MM.1S (cell line): ENCODE measurements around the gene TARDBP.

Experiments used
- DNase-seq: peaks from one replicate; pipeline ENCODE4 v3.0.0-alpha.2; 2015
- H2AFZ ChIP-seq: fragments of 300-600 bp; sonication (generic); 2 replicates; pipeline ENCODE4 v1.6.0; 2016; ENCODE audit warnings: antibody characterized with exemption, low read length
- H3F3A ChIP-seq: fragments of 300-600 bp; sonication (generic); 2 replicates; pipeline ENCODE4 v1.6.1; 2016; ENCODE audit warnings: mild to moderate bottlenecking, antibody characterized with exemption, low read length, moderate library complexity, mixed read lengths; ENCODE audit not compliant: insufficient read depth
- H3K27ac ChIP-seq: fragments of 300-600 bp; sonication (generic); 2 replicates; pipeline ENCODE4 v1.5.1; 2016; ENCODE audit warnings: mild to moderate bottlenecking, low read length
- H3K27me3 ChIP-seq: fragments of 300-600 bp; sonication (generic); replicated peaks from 2 replicates; pipeline ENCODE4 v1.6.0; 2016; ENCODE audit warnings: low read length; ENCODE audit not compliant: insufficient read depth
- H3K36me3 ChIP-seq: fragments of 300-600 bp; sonication (generic); replicated peaks from 2 replicates; pipeline ENCODE4 v1.6.1; 2016; ENCODE audit warnings: mild to moderate bottlenecking, low read length, mixed read lengths; ENCODE audit not compliant: insufficient read depth
- H3K4me1 ChIP-seq: fragments of 300-600 bp; sonication (generic); 2 replicates; pipeline ENCODE4 v1.6.1; 2016; ENCODE audit warnings: low read length, mixed read lengths
- H3K4me2 ChIP-seq: fragments of 300-600 bp; sonication (generic); 2 replicates; pipeline ENCODE4 v1.6.0; 2016; ENCODE audit warnings: low read depth, low read length
- H3K4me3 ChIP-seq: fragments of 300-600 bp; sonication (generic); 2 replicates; pipeline ENCODE4 v1.5.1; 2016; ENCODE audit warnings: low read length, mixed read lengths
- H3K79me2 ChIP-seq: fragments of 300-600 bp; sonication (generic); 2 replicates; pipeline ENCODE4 v1.6.1; 2016; ENCODE audit warnings: mixed run types, low read length, mixed read lengths
- H3K9ac ChIP-seq: fragments of 300-600 bp; sonication (generic); 2 replicates; pipeline ENCODE4 v1.6.1; 2016; ENCODE audit warnings: low read length, mixed read lengths
- H3K9me2 ChIP-seq: fragments of 300-600 bp; sonication (generic); replicated peaks from 2 replicates; pipeline ENCODE4 v1.6.1; 2016; ENCODE audit warnings: mild to moderate bottlenecking, low read length, mixed read lengths; ENCODE audit not compliant: insufficient read depth
- H3K9me3 ChIP-seq: fragments of 300-600 bp; sonication (generic); replicated peaks from 2 replicates; pipeline ENCODE4 v1.6.1; 2016; ENCODE audit warnings: mild to moderate bottlenecking, low read length, mixed read lengths; ENCODE audit not compliant: insufficient read depth
- H4K20me1 ChIP-seq: fragments of 300-600 bp; sonication (generic); 2 replicates; pipeline ENCODE4 v1.6.1; 2016; ENCODE audit warnings: mild to moderate bottlenecking, low read length, moderate library complexity, mixed read lengths; ENCODE audit not compliant: insufficient read depth
- EZH2 ChIP-seq: fragments of 300-600 bp; sonication (generic); optimal IDR thresholded peaks from 2 replicates; pipeline ENCODE3; 2017; ENCODE audit warnings: low read depth, mild to moderate bottlenecking, antibody characterized with exemption, low read length, mixed read lengths
- EZH2phosphoT487 ChIP-seq: fragments of 300-600 bp; sonication (generic); IDR thresholded peaks from 2 replicates; pipeline ENCODE4 v1.6.1; 2018; ENCODE audit warnings: antibody characterized with exemption, low read length
- TF ChIP-seq, protein P1 (sequence below): fragments of 300-600 bp; sonication (generic); IDR thresholded peaks from 2 replicates; pipeline ENCODE4 v1.5.1; 2016; ENCODE audit warnings: antibody characterized with exemption, low read length, mixed read lengths

TARDBP gene

DNA sequence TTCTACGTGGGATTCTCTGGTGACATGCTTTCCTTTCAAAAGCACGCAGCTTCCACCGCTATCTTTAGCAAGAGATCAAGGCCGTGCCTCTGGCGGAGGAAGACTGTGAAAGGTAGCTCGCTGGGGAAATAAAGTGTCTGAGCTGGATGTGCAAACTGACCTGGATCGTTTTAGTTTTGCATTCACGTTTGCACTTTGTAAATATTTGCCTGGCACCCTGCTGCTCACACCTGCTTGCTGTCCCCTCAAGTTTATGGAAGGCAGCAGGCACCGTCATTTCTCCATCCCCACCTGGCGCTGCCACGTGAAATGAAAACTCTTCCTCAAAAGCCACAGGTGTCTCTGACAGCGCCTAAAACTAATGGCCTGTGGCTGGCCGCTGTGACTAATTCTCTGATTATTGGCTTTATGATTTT, 44.0 kb upstream of the TARDBP start:
- Histone ChIP-seq H3F3A (no peaks in the 10 kb centered on the region), H3K36me3 (no peaks in the 10 kb centered on the region), H3K79me2 (no peaks in the 10 kb centered on the region), H3K27me3 (peaks cover 2% of the 10 kb centered on the region; the same call in 1 of the 2 replicates), H3K4me3 (peak overlapping the region; percentile 45), H3K9ac (no peak overlapping the region), H3K4me2 (peak overlapping the region; percentile 60), H3K9me3 (no peaks in the 10 kb centered on the region), H3K27ac (no peak overlapping the region), H3K4me1 (peaks cover 17% of the 10 kb centered on the region), H4K20me1 (no peaks in the 10 kb centered on the region), H2AFZ (peak overlapping the region; percentile 33; the same call in 1 of the 2 replicates), H3K9me2 (no peaks in the 10 kb centered on the region)
- DNase-seq: peak; percentile 38
- TF ChIP-seq, protein P1, sequence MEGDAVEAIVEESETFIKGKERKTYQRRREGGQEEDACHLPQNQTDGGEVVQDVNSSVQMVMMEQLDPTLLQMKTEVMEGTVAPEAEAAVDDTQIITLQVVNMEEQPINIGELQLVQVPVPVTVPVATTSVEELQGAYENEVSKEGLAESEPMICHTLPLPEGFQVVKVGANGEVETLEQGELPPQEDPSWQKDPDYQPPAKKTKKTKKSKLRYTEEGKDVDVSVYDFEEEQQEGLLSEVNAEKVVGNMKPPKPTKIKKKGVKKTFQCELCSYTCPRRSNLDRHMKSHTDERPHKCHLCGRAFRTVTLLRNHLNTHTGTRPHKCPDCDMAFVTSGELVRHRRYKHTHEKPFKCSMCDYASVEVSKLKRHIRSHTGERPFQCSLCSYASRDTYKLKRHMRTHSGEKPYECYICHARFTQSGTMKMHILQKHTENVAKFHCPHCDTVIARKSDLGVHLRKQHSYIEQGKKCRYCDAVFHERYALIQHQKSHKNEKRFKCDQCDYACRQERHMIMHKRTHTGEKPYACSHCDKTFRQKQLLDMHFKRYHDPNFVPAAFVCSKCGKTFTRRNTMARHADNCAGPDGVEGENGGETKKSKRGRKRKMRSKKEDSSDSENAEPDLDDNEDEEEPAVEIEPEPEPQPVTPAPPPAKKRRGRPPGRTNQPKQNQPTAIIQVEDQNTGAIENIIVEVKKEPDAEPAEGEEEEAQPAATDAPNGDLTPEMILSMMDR: no peak
- TF ChIP-seq EZH2 (no peak), EZH2phosphoT487 (no peak)

DNA sequence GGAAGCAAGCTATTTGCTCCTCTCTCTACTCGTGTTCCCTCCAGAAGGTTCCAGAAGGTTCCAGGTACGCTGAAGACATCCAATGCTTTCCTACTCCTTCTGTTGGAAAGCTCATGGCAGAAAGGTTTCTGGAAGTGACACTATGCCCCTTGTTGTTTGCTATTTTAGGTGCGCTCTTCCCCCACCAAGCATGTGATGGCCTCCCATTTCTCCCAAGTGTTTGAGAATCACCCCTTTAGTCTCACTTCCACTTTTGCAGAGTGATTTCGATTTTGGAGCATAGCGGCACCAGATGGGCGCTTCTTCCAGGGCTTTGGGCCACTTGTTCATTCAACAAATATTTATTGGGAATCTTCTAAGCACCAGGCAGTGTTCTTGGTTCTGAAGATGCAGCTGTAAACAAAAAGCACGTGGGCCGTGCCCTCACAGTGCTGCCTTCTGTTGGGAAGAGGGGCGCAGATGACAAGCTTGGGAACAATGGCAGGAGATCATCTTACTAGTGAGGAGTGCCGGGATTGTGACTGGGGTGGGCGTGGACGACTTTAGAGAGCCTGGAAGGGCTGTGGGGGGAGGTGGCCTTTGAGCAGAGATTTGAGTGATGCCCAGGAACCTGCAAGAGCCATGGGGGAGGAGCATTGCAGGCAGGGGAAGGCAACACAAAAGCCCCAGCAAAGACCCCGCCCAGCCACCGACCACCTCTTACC, 43.0 kb upstream of the TARDBP start:
- Histone ChIP-seq H3K9me2 (no peaks in the 10 kb centered on the region), H3K9me3 (no peaks in the 10 kb centered on the region), H3K36me3 (no peaks in the 10 kb centered on the region), H3K4me3 (no peak overlapping the region), H3K9ac (no peak overlapping the region), H3K4me2 (peak overlapping the region; percentile 60; the same call in 1 of the 2 replicates), H3K27ac (no peak overlapping the region), H3K27me3 (peaks cover 6% of the 10 kb centered on the region; the same call in 1 of the 2 replicates), H4K20me1 (no peaks in the 10 kb centered on the region), H2AFZ (no peak overlapping the region), H3K79me2 (no peaks in the 10 kb centered on the region), H3K4me1 (peaks cover 17% of the 10 kb centered on the region), H3F3A (no peaks in the 10 kb centered on the region)
- DNase-seq: no peak
- no peak for TF ChIP-seq EZH2phosphoT487
- TF ChIP-seq EZH2: no peak
- TF ChIP-seq, protein P1: no peak

- no peaks in the 10 kb centered on the region for H3F3A ChIP-seq
- H3K36me3 ChIP-seq: no peaks in the 10 kb centered on the region
- TF ChIP-seq EZH2 (no peak), EZH2phosphoT487 (no peak)
- no peaks in the 10 kb centered on the region for H3K9me3 ChIP-seq
- no peaks in the 10 kb centered on the region for H3K9me2 ChIP-seq
- H3K4me3 ChIP-seq: no peak overlapping the region
- no peak overlapping the region for H3K27ac ChIP-seq
- H2AFZ ChIP-seq: no peak overlapping the region
- H3K9ac ChIP-seq: no peak overlapping the region
- peaks cover 6% of the 10 kb centered on the region; the same call in 1 of the 2 replicates for H3K27me3 ChIP-seq
- DNase-seq: no peak
- H3K79me2 ChIP-seq: no peaks in the 10 kb centered on the region
- peaks cover 17% of the 10 kb centered on the region for H3K4me1 ChIP-seq
- no peaks in the 10 kb centered on the region for H4K20me1 ChIP-seq
- H3K4me2 ChIP-seq: no peak overlapping the region
These were observed 42.5 kb upstream of the TARDBP start for GRCh38 chr1:10969971-10970332.

GRCh38 chr1:10973552-10973951, 38.9 kb upstream of the TARDBP start:
- no peak for DNase-seq
- Histone ChIP-seq H3K4me2 (no peak overlapping the region), H3K9me3 (no peaks in the 10 kb centered on the region), H3K4me1 (peaks cover 10% of the 10 kb centered on the region), H3K4me3 (no peak overlapping the region), H4K20me1 (no peaks in the 10 kb centered on the region), H3K9ac (no peak overlapping the region), H3F3A (no peaks in the 10 kb centered on the region), H3K27ac (no peak overlapping the region), H3K27me3 (peaks cover 6% of the 10 kb centered on the region; the same call in 1 of the 2 replicates), H3K9me2 (no peaks in the 10 kb centered on the region), H3K79me2 (no peaks in the 10 kb centered on the region), H2AFZ (no peak overlapping the region), H3K36me3 (no peaks in the 10 kb centered on the region)
- TF ChIP-seq EZH2 (no peak), EZH2phosphoT487 (no peak)
- TF ChIP-seq, protein P1: no peak
